Adrenal gland (tissue), 5 donors: ENCODE data around the gene CEP164.

ENCODE experiments used
- CTCF ChIP-seq, 6 experiments: fragments of 450-650 bp in 4 of 6; fragments of 200-600 bp in 2 of 6; sonication (generic) in 1 of 6; IDR thresholded peaks; 1 replicate in 5 of 6; 2 replicates in 1 of 6; pipeline versions ENCODE4 v1.5.1 to v1.8.0; 2016 to 2021; ENCODE audit warnings: antibody characterized with exemption in 6 of 6, mild to moderate bottlenecking in 2 of 6, moderate library complexity in 1 of 6
- POLR2A ChIP-seq, 2 donors: fragments of 450-650 bp; IDR thresholded peaks; one replicate each; pipeline ENCODE4 v1.6.1; 2017; ENCODE audit warnings: antibody characterized with exemption in 2 of 2, mild to moderate bottlenecking in 2 of 2, moderate library complexity in 1 of 2
- donor health status: DM: no; HTN: no; CAD: no.

DNA sequence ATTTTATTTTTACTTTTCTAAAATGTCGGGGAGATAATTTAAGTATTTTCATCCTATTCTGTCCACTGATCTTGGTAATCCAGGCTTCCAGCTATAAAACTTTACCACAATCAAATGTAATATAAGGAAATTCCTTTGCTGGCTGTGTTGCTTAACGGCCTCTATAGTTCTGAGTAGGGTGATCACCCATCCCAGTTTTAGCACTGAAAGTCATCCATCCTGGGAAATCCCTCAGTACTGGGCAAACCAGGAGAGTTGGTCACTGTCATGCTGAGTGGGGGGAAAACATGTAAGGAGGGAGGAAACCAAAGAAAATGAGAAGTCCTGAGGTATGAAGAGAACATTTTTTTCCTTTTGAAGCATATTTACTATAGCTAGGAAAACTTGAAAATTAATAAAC lies 49.3 kb upstream of the CEP164 start:
- TF ChIP-seq POLR2A (IDR thresholded peaks at IDR 0.05) (no peak), CTCF (IDR thresholded peaks at IDR 0.05) (no peak)
